ENCODE data around the gene ZCCHC18. TPM values are rescaled to one million over a fixed set of nuclear protein-coding genes. Genes with fewer than 3 reads are reported as not detected.

Gene ZCCHC18
- total and polyA plus RNA-seq, 2 donors (not counting 3 experiments of a cell fraction or from before 2014, with no cell fraction given) = 2.3 to 2.7 TPM

GRCh38 chrX:104135677-104136076 is 23.4 kb downstream of the ZCCHC18 start:
- Histone ChIP-seq H3K4me3 (replicated peaks in 1 of 3; ENCODE audit: insufficient read depth in 1 of 3, low read depth in 1 of 3, low read length in 3 of 3) (no peak overlapping the region), H3K9ac (replicated peaks; ENCODE audit: extremely low read depth, insufficient read depth, low read length) (no peak overlapping the region)
- TF ChIP-seq GATA2 (IDR thresholded peaks at IDR 0.05; ENCODE audit: insufficient read depth, insufficient read length, low read depth, low read length) (no peak), CTCF (IDR thresholded peaks at IDR 0.05; ENCODE audit: extremely low read depth in 1 of 2, insufficient read depth in 1 of 2, low read depth in 1 of 2, low read length in 2 of 2) (no peak), POLR2AphosphoS5 (IDR thresholded peaks at IDR 0.05; ENCODE audit: insufficient read depth, low read depth, low read length) (no peak), FOS (IDR thresholded peaks at IDR 0.05; ENCODE audit: borderline replicate concordance, insufficient read depth, low read length) (no peak), POLR2A (IDR thresholded peaks at IDR 0.05; ENCODE audit: low read depth, low read length) (no peak), JUN (IDR thresholded peaks at IDR 0.05; ENCODE audit: borderline replicate concordance, insufficient read depth, insufficient read length, low read depth) (no peak), MYC (IDR thresholded peaks at IDR 0.05; ENCODE audit: low read depth, low read length) (no peak), EZH2 (IDR thresholded peaks at IDR 0.05; ENCODE audit: borderline replicate concordance, low read depth, low read length, severe bottlenecking) (no peak)
- TF ChIP-seq, protein P1, sequence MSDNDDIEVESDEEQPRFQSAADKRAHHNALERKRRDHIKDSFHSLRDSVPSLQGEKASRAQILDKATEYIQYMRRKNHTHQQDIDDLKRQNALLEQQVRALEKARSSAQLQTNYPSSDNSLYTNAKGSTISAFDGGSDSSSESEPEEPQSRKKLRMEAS (IDR thresholded peaks at IDR 0.05; ENCODE audit: insufficient read depth, insufficient read length) = no peak

More at GRCh38 chrX:104135677-104136076, 23.4 kb downstream of the ZCCHC18 start:
- Histone ChIP-seq H3K4me2 (ENCODE audit: insufficient read depth, low read length) (no peak overlapping the region), H3K9me1 (replicated peaks; ENCODE audit: control insufficient read depth, extremely low read depth, insufficient read depth, low read length) (no peaks in the 10 kb centered on the region), H3K79me2 (ENCODE audit: control insufficient read depth, insufficient read depth, low read length) (peaks cover 2% of the 10 kb centered on the region), H2AFZ (ENCODE audit: low read depth, low read length) (no peak overlapping the region), H4K20me1 (replicated peaks; ENCODE audit: control insufficient read depth, extremely low read depth, insufficient read depth, low read length) (no peaks in the 10 kb centered on the region), H3K9me3 (replicated peaks; ENCODE audit: control insufficient read depth, insufficient read depth, low read length) (no peaks in the 10 kb centered on the region), H3K4me1 (ENCODE audit: control insufficient read depth, extremely low read depth, insufficient read depth, low read length) (no peaks in the 10 kb centered on the region), H3K36me3 (ENCODE audit: control insufficient read depth in 2 of 2, extremely low read depth in 1 of 2, insufficient read depth in 2 of 2, low read length in 2 of 2) (no peaks in the 10 kb centered on the region), H3K27ac (ENCODE audit: insufficient read depth, low read depth, low read length) (no peak overlapping the region), H3K27me3 (ENCODE audit: control insufficient read depth in 2 of 2, insufficient read depth in 2 of 2, low read length in 2 of 2) (no peaks in the 10 kb centered on the region)
- intact Hi-C loops (cut with micrococcal nuclease) = loop anchor here (1.0 to 2.0 kb wide), 4 partner anchors 23 to 291 kb away; partner anchors contain the start of gene ZCCHC18
- POLR2A ChIA-PET = no interaction called here
- dilution Hi-C loops (cut with MboI; ENCODE audit: extremely low pct_ligation_motif_present, low sequenced_read_pairs) = no loop called here
- CTCF ChIA-PET = interaction anchor here (0.7 to 2.2 kb wide), 6 partner anchors 16 to 290 kb away, joined by 3 to 19 read pairs (median 4); partner anchors contain the start of gene FAM199X
- no peak for FAIRE-seq
- DNase-seq (ENCODE audit: low read depth, low spot score) = no peak
- no TSS peak for BruUV-seq (replicated peaks)

Measured in endothelial cell of umbilical vein (primary cell).